ENCODE measurements around the gene KBTBD2. TPM values are rescaled to one million over a fixed set of nuclear protein-coding genes. Genes with fewer than 3 reads are reported as not detected.

The KBTBD2 gene
- total RNA-seq, 2 experiments from 2014 or later = 34.5 to 35.9 TPM

DNA sequence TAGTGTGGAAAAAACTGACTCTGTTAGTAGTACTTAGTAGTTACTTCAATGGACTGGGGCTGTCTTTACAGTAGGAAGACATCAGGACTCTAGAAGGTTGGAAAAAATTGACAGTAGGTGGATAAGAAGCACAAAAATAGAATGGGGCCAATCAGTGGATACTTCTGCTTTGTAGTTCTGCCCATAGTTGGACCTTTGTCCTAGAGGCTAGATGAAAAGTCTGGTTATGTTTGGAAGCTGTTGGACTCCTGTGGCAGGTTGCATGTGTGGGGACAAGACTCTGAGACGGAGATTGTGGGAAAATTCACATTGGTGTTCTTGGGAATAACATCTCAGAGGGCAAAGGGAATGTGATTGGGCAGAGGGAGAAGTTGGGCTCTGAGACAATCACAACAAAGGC is 18.6 kb upstream of the KBTBD2 start:
- no peaks in the 10 kb centered on the region for H3K36me3 ChIP-seq (ENCODE audit: insufficient read depth, low read length)
- ChIA-PET CTCF (ENCODE audit: unreplicated experiment) (no interaction called here), POLR2A (no interaction called here)
- TF ChIP-seq, protein P1, sequence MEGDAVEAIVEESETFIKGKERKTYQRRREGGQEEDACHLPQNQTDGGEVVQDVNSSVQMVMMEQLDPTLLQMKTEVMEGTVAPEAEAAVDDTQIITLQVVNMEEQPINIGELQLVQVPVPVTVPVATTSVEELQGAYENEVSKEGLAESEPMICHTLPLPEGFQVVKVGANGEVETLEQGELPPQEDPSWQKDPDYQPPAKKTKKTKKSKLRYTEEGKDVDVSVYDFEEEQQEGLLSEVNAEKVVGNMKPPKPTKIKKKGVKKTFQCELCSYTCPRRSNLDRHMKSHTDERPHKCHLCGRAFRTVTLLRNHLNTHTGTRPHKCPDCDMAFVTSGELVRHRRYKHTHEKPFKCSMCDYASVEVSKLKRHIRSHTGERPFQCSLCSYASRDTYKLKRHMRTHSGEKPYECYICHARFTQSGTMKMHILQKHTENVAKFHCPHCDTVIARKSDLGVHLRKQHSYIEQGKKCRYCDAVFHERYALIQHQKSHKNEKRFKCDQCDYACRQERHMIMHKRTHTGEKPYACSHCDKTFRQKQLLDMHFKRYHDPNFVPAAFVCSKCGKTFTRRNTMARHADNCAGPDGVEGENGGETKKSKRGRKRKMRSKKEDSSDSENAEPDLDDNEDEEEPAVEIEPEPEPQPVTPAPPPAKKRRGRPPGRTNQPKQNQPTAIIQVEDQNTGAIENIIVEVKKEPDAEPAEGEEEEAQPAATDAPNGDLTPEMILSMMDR (conservative IDR thresholded peaks at IDR 0.05; ENCODE audit: low read length) = no peak
- no peak for TF ChIP-seq EZH2phosphoT487 (IDR thresholded peaks at IDR 0.05; ENCODE audit: borderline replicate concordance, low read depth, low read length)
- H3K4me3 ChIP-seq (ENCODE audit: low read depth, low read length, poor library complexity, severe bottlenecking) = no peak overlapping the region
- no peaks in the 10 kb centered on the region for H3K79me2 ChIP-seq (ENCODE audit: insufficient read depth, low read depth, low read length)
- H3K27ac ChIP-seq (ENCODE audit: low read depth, low read length, poor library complexity, severe bottlenecking) = no peak overlapping the region
- no peaks in the 10 kb centered on the region for H3K9me2 ChIP-seq (ENCODE audit: insufficient read depth, low read length)
- no peaks in the 10 kb centered on the region for H4K20me1 ChIP-seq (ENCODE audit: insufficient read depth, low read length)
- H3K9me3 ChIP-seq (ENCODE audit: low read length) = no peaks in the 10 kb centered on the region
- intact Hi-C loops (cut with micrococcal nuclease; ENCODE audit: unreplicated experiment) = no loop called here
- no peak overlapping the region for H3K4me2 ChIP-seq (ENCODE audit: low read length)
- H3K4me1 ChIP-seq (ENCODE audit: insufficient read depth, low read length, poor library complexity, severe bottlenecking) = no peaks in the 10 kb centered on the region
- no TSS peak for BruUV-seq (replicated peaks)
- no peak for DNase-seq (ENCODE audit: low spot score)
- no peak overlapping the region for H2AFZ ChIP-seq (ENCODE audit: low read length)

DNA sequence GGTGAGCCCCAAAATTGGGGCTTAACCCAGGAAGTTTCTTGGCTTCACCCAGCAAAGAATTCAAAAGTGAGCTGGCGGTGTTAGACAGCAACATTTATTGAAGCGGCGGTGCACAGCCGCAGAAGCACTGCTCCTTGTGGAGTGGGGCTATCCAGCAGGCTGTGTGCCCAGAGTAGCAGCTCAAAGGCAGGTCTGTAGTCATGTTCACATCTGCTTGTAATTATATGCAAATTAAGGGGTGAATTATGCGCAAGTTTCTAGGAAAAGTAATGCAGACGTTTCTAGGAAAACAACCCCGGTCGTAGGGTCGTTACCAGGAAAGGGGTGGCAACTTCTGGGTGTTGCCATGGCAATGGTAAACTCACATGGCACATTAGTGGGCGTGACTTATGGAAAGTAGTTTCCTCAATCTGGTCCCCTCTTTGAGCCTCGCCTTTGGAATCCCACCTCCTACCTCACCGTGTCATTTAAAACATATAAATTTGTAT is 13.7 kb upstream of the KBTBD2 start:
- no peak overlapping the region for H3K4me2 ChIP-seq (ENCODE audit: low read length)
- intact Hi-C loops (cut with micrococcal nuclease; ENCODE audit: unreplicated experiment) = no loop called here
- no peaks in the 10 kb centered on the region for H4K20me1 ChIP-seq (ENCODE audit: insufficient read depth, low read length)
- no peaks in the 10 kb centered on the region for H3K79me2 ChIP-seq (ENCODE audit: insufficient read depth, low read depth, low read length)
- H3K9me3 ChIP-seq (ENCODE audit: low read length) = no peaks in the 10 kb centered on the region
- CTCF ChIA-PET (ENCODE audit: unreplicated experiment) = no interaction called here
- no peaks in the 10 kb centered on the region for H3K9me2 ChIP-seq (ENCODE audit: insufficient read depth, low read length)
- no TSS peak for BruUV-seq (replicated peaks)
- H3K4me3 ChIP-seq (ENCODE audit: low read depth, low read length, poor library complexity, severe bottlenecking) = no peak overlapping the region
- H3K4me1 ChIP-seq (ENCODE audit: insufficient read depth, low read length, poor library complexity, severe bottlenecking) = no peaks in the 10 kb centered on the region
- H3K36me3 ChIP-seq (ENCODE audit: insufficient read depth, low read length) = no peaks in the 10 kb centered on the region
- no peak for DNase-seq (ENCODE audit: low spot score)
- no peak overlapping the region for H2AFZ ChIP-seq (ENCODE audit: low read length)
- H3K27ac ChIP-seq (ENCODE audit: low read depth, low read length, poor library complexity, severe bottlenecking) = no peak overlapping the region
- POLR2A ChIA-PET = no interaction called here
- TF ChIP-seq, protein P1 (conservative IDR thresholded peaks at IDR 0.05; ENCODE audit: low read length) = no peak
- TF ChIP-seq EZH2phosphoT487 (IDR thresholded peaks at IDR 0.05; ENCODE audit: borderline replicate concordance, low read depth, low read length) = no peak

DNA sequence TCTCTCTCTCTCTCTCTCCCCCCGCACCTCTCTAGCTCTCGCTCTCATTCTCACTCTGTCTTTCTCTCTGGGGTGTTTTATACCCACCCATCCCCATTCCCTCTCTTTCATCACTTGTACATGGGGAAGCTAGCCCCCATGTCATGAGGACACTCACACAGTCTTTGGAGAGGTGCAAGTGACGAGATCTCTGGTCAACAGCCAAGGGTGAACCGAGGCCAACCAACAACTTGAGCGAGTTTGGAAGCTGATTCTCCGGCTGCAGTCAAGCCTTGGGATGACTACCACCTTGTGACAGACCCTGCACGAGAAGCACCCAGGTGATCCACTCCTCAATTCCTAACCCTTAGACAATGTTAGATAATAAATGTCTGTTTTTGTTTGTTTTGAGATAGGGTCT is 10.1 kb upstream of the KBTBD2 start:
- Histone ChIP-seq H3K4me2 (ENCODE audit: low read length) (no peak overlapping the region), H3K4me1 (ENCODE audit: insufficient read depth, low read length, poor library complexity, severe bottlenecking) (peaks cover 4% of the 10 kb centered on the region), H3K4me3 (ENCODE audit: low read depth, low read length, poor library complexity, severe bottlenecking) (no peak overlapping the region), H3K9me2 (ENCODE audit: insufficient read depth, low read length) (no peaks in the 10 kb centered on the region), H3K9me3 (ENCODE audit: low read length) (no peaks in the 10 kb centered on the region), H2AFZ (ENCODE audit: low read length) (no peak overlapping the region), H4K20me1 (ENCODE audit: insufficient read depth, low read length) (no peaks in the 10 kb centered on the region), H3K79me2 (ENCODE audit: insufficient read depth, low read depth, low read length) (no peaks in the 10 kb centered on the region), H3K27ac (ENCODE audit: low read depth, low read length, poor library complexity, severe bottlenecking) (no peak overlapping the region), H3K36me3 (ENCODE audit: insufficient read depth, low read length) (no peaks in the 10 kb centered on the region)
- TF ChIP-seq EZH2phosphoT487 (IDR thresholded peaks at IDR 0.05; ENCODE audit: borderline replicate concordance, low read depth, low read length) = no peak
- TF ChIP-seq, protein P1 (conservative IDR thresholded peaks at IDR 0.05; ENCODE audit: low read length) = no peak
- no peak for DNase-seq (ENCODE audit: low spot score)
- BruUV-seq (replicated peaks) = no TSS peak
- intact Hi-C loops (cut with micrococcal nuclease; ENCODE audit: unreplicated experiment) = no loop called here
- ChIA-PET CTCF (ENCODE audit: unreplicated experiment) (interaction anchor here (0.5 kb wide), 1 partner anchor 55 kb away, joined by 4 read pairs; no protein-coding TSS in a partner anchor), POLR2A (interaction anchor here (0.9 to 1.4 kb wide), 4 partner anchors 9 to 152 kb away, joined by 3 to 5 read pairs (median 4); partner anchors contain the start of gene KBTBD2)
